GM21529 (cell line): ENCODE data around the gene TMEM95.

Experiments used
- ATAC-seq: cut with Tn5 transposase; IDR thresholded peaks from one replicate; pipeline ENCODE4 v1.9.1; 2021; ENCODE audit not compliant: unreplicated experiment

TMEM95 gene

DNA sequence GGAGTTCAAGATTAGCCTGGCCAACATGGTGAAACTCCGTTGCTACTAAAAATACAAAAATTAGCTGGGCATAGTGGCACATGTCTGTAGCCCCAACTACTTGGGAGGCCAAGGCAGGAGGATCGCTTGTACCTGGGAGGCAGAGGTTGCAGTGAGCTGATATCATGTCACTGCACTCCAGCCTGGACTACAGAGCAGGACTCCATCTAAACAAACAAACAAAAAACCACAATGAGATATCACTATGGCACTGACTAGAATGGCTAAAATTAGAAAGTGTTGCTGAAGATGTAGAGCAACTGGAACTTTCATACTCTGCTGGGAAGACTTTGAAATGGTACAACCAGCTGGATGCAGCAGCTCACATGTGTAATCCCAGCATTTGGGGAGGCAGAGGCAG lies 19.4 kb downstream of the TMEM95 start:
- ATAC-seq: no peak

DNA sequence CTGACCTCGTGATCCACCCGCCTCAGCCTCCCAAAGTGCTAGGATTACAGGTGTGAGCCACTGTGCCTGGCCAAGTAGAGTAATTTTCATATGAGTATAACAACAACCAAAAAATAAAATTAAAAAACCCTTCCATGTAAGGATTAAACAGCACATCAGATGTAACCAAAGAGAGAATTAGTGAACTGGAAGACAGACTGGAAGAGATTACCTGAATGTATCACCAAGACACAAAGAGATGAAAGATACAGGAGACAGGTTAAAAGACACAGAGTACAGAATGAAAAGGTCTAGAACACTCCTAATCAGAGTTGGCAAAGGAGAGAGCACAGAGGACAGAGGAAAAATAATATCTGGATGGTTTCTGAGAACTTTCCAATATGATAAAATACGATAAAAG lies 24.2 kb downstream of the TMEM95 start:
- no peak for ATAC-seq

DNA sequence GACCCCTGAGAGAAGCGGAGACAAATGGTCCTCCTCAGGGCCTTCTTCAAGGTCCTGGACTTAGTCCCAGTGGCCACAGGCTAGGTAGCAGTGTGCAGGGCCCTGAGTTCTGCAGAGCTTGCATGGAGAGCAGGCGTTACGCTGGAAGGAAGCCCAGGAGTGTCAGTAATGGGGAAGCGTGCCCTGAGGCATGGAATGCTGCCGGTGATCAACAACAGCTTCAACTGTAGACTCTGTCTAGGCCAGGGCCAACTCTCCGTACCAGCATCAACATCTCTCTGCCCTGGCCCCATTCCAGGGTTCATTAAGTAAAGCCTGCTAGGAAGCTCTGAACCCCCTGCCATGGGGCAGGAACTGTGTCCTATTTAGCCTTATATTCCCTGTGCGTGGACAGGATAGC lies 25.4 kb downstream of the TMEM95 start:
- ATAC-seq: no peak

DNA sequence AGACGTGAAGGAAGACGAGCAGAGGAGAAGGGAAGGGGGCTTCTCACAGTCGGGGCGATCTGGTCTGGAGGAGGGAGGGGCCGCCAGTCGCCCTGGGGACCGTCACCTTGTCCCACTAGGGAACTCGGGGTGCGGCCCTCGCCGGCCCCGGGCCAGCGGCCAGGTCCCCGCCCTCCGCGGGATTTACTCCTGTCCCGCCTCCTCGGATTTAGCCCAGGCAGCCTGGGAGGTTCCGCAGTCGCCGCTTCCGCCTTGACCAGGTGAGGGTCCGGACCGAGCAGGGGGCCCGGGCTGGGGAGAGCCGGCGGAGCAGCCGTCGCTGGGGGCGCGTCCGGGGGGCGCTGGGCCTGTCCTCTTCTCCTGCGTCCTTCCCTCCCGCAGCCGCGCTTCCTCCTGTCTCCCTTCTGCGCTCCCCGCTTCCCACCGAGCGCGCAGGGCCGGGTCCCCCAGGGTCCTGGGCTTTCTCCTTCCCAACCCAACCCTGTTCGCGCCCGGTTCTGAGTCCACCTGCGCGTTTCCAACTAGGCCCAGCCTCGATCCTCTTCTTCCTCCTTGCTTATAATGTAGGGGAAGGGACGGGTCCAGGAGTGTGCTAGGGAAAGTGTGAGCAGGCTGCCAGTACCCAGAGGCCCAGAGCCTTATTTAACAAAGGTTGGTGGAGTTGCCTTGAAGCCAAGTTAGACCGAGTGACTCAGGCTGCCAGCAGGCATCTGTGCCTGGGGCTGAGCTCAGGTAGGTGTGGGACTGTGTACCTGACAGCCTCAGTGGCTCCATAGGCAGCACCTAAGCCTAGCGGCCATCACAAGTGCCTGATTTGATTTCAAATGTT lies 26.1 kb downstream of the TMEM95 start, which contains the start of gene TNK1:
Gene TNK1 (plus strand): TSS at position 235 of the 829 bp plus-strand sequence. CDS start 1,838 bp downstream, outside the sequence.
- ATAC-seq: no peak

DNA sequence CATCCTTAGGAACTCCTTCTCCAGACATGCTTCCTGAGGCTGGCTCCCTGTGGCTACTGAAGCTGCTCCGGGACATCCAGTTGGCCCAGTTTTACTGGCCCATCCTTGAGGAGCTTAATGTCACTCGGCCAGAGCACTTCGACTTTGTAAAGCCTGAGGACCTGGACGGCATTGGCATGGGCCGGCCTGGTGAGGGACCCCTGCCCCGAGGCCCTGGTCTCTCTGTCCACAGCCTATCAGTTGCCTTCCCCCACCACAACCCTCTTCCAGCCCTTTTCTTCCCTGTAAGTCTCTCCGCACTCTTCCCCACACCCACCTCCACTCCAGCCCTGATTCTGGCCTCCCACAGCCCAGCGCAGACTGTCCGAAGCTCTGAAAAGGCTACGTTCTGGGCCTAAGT lies 27.9 kb downstream of the TMEM95 start:
- ATAC-seq: no peak

DNA sequence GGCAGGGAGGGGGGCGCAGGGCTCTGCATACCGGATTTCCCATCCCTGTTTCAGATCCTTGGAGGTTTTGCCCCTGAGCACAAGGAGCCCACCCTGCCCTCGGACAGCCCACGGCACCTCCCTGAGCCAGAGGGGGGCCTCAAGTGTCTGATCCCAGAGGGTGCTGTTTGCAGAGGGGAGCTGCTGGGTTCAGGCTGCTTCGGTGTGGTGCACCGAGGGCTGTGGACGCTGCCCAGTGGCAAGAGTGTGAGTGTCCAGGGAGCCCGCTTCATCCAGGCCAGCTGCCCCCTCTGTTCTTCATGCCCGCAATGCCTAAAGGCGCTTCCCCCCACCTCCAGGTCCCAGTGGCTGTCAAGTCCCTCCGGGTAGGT lies 28.4 kb downstream of the TMEM95 start:
- no peak for ATAC-seq

DNA sequence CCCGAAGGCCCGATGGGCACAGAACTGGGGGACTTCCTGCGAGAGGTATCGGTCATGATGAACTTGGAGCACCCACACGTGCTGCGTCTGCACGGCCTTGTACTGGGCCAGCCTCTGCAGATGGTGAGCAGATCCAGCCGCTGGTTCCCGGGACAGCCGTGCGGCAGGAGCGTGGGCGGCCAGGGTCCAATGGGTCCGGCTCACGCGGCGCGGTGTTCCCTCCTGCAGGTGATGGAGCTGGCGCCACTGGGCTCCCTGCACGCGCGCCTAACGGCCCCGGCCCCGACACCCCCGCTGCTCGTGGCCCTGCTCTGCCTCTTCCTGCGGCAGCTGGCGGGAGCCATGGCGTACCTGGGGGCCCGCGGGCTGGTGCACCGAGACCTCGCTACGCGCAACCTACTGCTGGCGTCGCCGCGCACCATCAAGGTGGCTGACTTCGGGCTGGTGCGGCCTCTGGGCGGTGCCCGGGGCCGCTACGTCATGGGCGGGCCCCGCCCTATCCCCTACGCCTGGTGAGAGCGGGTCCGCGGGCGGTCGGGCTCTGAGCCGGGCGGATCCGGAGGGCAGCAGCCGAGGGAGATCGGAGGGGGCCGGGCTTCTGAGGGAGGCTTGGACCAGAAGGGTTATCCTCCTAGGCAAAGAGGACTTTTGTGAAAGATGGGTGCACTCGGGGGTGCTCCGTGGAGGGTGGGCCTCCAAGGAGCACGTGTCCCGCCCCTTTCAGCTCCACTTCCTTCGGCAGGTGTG lies 29.0 kb downstream of the TMEM95 start:
- peak; percentile 76 for ATAC-seq

DNA sequence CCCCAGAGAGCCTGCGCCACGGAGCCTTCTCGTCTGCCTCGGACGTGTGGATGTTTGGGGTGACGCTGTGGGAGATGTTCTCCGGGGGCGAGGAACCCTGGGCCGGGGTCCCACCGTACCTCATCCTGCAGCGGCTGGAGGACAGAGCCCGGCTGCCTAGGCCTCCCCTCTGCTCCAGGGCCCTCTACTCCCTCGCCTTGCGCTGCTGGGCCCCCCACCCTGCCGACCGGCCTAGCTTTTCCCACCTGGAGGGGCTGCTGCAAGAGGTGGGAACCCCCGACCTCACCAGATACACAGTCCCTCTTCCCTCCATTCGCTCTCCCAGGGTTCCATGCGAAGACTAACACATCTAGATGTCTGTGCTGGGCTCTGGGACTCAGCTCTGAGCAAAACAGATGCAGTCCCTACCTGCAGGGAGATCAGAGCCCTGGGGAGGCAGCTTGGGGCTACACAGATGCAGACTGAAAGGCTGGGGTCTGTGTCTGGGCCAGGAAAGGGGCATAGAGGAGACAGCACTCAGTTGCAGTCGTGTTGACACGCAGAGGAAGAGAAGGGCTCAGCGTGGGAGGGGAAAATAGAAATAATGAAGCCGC lies 29.6 kb downstream of the TMEM95 start:
- ATAC-seq: no peak

DNA sequence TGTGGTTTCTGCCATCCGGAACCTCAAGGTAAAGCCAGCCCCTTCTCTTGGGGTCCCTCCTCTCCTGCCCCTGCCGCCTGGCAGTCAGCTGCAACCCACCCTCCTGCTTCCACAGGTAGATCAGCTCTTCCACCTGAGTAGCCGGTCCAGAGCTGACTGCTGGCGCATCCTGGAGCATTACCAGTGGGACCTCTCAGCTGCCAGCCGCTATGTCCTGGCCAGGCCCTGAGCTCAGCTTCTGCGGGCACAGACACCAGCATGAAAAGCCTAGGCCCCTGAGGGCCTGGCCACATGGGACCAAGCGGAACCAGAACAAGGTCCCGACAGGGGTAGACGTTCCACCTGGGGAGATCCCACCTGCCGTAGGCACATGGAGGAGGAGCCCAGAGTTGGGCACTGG lies 33.9 kb downstream of the TMEM95 start:
- ATAC-seq: no peak

DNA sequence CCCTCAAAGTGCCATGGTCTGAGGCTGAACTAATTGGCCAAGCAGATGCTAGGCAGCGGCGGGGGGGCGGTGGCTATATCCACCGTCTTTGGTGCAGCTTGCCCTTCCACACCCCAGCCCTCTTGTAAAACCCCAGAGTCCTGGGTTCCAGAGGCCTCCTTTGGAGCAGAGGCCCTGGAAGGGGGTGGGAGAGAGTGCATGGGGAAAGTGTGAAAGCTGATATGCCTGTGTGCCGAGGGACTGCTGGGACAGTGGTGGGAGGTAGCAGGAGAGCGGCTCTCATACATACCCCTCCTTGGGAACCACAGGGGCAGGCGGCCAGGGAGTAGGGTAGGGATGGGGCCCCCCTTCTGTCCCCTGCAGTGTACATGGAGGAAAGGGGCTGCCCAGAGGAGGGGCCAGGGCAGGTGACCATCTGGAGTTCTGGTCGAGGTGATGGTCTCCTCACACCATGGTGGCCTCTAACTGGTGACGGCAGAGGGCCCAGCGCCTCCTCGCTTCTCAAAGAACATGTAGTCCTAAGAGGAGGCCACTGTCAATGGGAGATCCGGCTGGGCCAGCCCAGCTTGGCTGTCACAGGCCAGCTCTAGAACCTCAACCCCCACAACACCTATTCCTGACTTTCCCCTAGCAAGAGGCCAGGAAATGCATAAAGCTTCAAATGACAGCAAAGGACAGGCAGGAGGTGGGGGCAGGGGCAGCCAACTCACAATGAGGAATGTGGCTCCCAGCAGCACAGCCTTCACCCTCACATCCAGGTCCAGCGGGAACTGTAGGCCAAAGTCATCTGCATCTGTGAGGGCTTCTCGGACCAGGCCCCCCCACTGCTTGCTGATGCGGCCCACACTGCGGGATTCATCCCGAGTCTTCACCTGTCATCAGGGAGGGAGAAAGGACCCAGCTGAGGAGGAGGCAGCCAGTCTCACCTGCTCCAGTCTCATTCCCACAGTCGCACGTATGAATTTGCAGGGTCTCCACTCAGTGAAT lies 35.3 kb downstream of the TMEM95 start:
- ATAC-seq: no peak

DNA sequence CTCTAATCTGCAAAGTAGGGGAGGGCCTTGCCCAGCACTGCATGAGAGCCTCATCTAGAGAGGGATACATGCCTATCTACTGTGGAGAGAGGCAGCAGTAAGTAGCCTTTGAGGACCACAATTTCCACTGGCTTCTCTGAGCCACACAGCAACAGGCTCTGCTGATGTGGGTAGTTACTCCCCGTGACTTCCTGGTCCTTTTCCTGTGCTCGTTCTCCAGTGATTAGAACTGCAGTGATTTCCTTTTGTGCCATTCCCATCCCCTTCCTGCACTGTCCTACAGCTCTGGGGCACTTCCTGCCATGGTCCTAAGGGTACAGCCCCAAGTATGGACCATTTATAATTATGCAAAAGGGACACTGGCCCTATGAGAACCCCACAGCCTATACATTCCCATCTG lies 36.4 kb downstream of the TMEM95 start:
- no peak for ATAC-seq

DNA sequence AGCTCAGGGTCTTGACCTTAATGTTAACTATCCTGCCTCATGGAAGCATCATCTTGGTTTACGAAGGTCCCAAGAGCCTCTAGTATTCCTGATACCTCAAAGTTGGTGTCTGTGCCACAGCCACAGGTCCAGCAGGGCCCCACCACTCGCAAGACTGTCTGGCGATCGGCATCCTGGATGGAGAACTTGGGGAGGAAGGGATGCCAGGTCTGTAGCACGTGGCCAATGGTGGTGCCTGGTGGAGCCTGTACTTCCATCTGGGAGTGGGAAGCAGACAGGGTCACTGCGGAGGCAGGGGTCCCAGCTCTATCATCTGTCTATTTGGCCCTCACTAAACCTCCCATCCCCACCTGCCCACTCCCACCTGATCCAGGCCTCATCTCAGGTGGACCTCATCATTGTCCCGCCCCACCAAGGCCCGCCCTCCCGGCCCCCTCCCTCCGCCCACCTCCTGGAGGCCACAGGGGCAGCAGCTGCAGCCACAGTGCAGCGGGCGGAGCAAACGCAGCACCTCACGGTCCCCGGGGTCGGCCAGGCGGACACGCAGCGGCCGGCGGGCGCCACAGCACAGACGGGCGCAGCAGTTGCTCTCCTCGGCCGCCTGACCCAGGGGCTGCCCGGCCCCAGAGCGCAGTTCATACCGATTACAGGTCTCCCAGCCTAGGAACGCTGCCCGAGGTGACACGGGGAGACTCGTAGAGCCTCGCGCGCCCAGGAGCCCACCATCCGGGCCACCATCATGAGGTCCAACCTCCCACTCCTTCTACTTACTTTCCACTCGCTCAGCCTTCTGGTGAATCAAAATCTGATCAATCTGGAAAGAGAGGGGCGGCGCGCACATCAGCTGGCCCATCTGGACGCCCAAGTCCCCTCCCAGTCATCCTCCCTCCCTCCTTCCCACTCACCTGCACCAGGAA lies 38.0 kb downstream of the TMEM95 start:
- no peak for ATAC-seq

DNA sequence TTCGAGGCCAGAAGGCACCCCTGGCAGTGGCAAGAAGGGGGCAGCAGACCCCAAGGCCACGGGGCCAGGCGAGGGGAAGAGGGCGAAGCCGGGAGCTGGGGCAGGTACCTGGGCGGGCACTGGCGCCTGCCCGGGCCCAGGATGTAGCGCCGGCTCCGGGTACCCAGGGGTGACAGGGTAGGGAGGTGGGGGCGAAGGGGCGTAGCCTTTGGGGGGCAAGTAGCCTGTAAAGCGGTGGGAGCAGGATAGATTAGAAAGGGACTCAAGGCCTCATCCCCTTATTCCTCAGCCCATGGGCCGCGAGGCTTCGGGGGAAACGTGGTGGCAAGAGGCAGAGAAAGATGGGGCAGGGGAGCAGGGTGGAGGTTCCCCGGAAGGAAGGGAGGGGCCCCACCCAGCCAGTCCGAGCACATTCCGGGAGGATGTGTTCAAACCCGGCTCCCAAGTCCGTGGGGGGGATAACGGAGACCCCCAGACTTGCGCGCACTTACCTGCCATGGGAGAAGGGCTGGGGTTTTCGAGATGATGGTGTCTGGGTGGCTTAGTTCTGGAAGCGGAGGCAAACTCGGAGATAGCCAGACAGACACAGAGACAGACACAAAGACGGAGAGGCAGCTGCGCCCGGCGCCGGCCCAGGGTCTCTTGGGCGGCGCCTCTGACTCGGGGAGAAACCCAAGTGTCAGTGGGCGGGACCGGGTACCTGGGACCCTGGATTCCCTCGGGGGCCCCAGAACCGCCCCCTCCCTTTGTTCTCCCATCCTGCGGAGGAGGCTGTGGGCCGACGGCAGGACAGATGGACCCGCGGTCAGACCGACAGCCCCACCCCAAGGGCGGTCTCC lies 38.9 kb downstream of the TMEM95 start:
- peak; percentile 35 for ATAC-seq

DNA sequence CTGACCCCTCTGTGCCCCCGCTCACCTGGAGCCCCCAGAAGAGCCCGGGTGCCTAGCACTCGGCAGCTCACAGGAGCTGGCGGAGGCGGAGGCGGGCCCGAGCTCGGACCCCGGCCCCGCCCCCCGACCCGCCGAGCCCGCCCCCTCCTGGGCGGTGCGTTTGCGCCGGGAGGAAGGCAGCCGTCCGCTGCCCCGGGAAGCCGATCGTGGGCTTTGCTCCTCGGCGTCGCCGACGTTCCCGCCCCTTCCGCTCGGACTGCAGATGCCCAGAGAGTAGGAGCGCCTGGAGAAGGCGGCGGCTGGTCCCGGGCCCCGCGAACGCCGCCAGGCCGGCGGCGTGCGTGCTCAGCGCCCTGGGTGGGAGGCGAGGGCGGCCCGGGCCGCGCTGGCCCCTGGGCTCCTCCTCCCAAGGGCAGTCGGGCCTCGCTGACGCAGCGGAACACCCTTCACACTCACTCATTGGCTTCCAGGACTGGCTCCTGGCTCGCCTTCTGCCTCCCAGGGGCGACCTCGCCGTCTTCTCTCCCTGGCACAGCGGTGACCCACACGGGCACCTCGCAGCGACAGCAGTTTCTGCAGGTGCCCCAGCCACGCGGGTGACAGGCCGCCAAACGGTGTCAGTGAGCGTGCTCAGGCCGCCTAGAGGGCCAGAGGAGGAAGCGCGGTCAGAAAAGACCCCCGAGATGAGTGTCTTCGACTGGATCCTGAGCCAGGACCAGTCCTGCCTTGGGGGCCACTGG lies 39.7 kb downstream of the TMEM95 start, which contains the start of gene PLSCR3:
Gene PLSCR3 (minus strand): TSS at position 74 of the 740 bp plus-strand sequence. CDS start 415 bp downstream, outside the sequence.
- ATAC-seq: peak; percentile 80

DNA sequence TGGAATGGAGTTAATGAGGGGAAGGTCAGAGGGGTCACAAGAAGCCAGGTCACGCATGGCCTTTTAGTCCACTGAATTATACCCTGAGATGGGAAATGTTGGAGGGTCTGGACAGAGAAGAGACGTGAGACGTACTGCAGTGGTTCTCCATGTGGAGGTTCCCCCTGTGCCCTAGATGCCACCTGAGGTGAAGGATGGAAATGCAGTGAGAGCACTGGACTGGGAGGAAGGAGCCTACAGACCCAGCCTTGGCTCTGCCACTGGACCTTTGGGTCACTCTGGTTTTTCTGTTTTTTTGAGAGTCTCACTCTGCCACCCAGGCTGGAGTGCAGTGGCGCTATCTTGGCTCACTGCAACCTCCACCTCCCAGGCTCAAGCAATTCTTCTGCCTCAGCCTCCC lies 41.2 kb downstream of the TMEM95 start:
- ATAC-seq: no peak

DNA sequence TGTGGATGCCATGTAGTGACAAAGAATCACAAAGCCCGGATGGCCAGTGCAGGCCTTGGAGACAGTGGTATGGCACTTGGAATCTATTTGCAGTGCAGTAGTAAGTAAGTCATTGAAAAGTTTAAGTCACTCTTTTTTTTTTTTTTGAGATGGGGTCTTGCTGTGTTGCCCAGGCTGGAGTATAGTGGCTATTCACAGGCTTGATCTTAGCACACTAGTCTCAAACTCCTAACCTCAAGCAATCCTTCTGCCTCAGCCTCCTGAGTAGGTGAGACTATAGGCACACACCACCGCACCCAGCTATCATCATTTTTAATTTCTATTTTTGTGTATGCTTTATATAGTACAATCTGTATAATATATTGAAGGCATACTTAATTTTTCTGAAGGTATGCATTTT lies 43.7 kb downstream of the TMEM95 start:
- no peak for ATAC-seq

DNA sequence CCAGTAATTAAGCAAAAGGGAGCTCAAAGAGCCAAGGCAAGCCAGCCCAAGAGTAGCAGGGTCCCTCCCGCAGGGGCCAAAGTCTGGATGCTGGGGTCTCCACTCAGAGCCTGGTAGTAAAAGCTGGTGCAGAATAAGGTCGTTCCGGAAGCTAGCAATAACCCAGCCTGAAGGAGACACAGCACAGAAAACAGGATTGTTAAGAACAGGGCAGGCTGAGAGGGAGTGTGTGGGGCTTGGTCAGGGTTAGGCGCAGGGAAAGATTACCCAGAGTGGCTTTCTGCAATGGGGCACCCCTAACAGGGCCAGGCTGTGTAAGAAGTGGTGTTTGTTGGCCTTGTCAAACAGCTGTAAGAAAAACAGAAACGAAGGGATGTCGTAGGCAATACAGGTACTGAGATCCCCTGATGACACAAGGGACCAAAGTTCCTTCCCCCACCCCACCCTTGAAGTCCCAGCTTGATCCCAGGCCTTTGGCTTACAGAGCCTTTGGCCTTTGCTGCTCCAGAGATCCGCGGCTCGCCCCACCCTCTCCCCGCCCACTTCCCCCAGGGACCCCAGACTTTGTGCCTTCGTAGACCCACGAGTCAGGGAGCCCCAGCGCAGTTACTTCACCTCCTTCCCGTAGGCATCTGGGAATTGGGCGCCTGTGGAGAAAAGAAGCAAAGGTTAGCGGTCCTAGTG lies 48.2 kb downstream of the TMEM95 start:
- ATAC-seq: no peak

DNA sequence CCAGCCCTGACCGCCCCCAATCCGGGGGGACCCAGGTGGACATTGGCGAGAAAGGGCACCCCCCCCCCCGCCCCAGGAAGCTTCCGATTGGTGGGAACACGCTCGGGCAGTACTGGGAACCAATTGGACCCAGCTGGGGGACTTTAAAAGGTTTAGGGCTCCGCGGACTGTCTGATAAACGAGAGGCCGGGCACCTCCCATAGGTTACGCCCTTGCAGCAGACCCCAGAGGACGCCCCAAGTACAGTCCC lies 48.7 kb downstream of the TMEM95 start:
- peak; percentile 17 for ATAC-seq
